ENCODE data around the gene SPTSSB.

The SPTSSB gene

GRCh38 chr3:161347726-161348125 is 23.6 kb downstream of the SPTSSB start:
- no peak for DNase-seq (ENCODE audit: low read depth in 1 of 2, low spot score in 1 of 2)
- in situ Hi-C loops (cut with HindIII; ENCODE audit: low pct_unique_long_range_greater_than_20kb, low sequenced_read_pairs), result no loop called here
- TF ChIP-seq JUND (IDR thresholded peaks at IDR 0.05; ENCODE audit: low read depth), result no peak

- DNase-seq (ENCODE audit: low read depth in 1 of 2, low spot score in 1 of 2), result no peak
- TF ChIP-seq JUND (IDR thresholded peaks at IDR 0.05; ENCODE audit: low read depth), result no peak
- in situ Hi-C loops (cut with HindIII; ENCODE audit: low pct_unique_long_range_greater_than_20kb, low sequenced_read_pairs), result no loop called here
These were observed 26.3 kb downstream of the SPTSSB start for GRCh38 chr3:161345023-161345422.

GRCh38 chr3:161343986-161344385 is 27.3 kb downstream of the SPTSSB start:
- no peak for TF ChIP-seq JUND (IDR thresholded peaks at IDR 0.05; ENCODE audit: low read depth)
- in situ Hi-C loops (cut with HindIII; ENCODE audit: low pct_unique_long_range_greater_than_20kb, low sequenced_read_pairs), result no loop called here
- DNase-seq (ENCODE audit: low read depth in 1 of 2, low spot score in 1 of 2), result no peak

- in situ Hi-C loops (cut with HindIII; ENCODE audit: low pct_unique_long_range_greater_than_20kb, low sequenced_read_pairs), result no loop called here
- no peak for TF ChIP-seq JUND (IDR thresholded peaks at IDR 0.05; ENCODE audit: low read depth)
- no peak for DNase-seq (ENCODE audit: low read depth in 1 of 2, low spot score in 1 of 2)
These were observed 27.8 kb downstream of the SPTSSB start for GRCh38 chr3:161343540-161343939.

- in situ Hi-C loops (cut with HindIII; ENCODE audit: low pct_unique_long_range_greater_than_20kb, low sequenced_read_pairs), result no loop called here
- TF ChIP-seq JUND (IDR thresholded peaks at IDR 0.05; ENCODE audit: low read depth), result no peak
- DNase-seq (ENCODE audit: low read depth in 1 of 2, low spot score in 1 of 2), result no peak
These were observed 28.7 kb downstream of the SPTSSB start for GRCh38 chr3:161342629-161343028.

GRCh38 chr3:161339517-161340500 is 31.5 kb downstream of the SPTSSB start:
- in situ Hi-C loops (cut with HindIII; ENCODE audit: low pct_unique_long_range_greater_than_20kb, low sequenced_read_pairs), result no loop called here
- no peak for TF ChIP-seq JUND (IDR thresholded peaks at IDR 0.05; ENCODE audit: low read depth)
- DNase-seq (ENCODE audit: low read depth in 1 of 2, low spot score in 1 of 2), result peak in 1 of 2 experiments; percentile 56

- DNase-seq (ENCODE audit: low read depth in 1 of 2, low spot score in 1 of 2), result no peak
- in situ Hi-C loops (cut with HindIII; ENCODE audit: low pct_unique_long_range_greater_than_20kb, low sequenced_read_pairs), result no loop called here
- no peak for TF ChIP-seq JUND (IDR thresholded peaks at IDR 0.05; ENCODE audit: low read depth)
These were observed 34.0 kb downstream of the SPTSSB start for GRCh38 chr3:161337311-161337710.

GRCh38 chr3:161336661-161337060 is 34.7 kb downstream of the SPTSSB start:
- in situ Hi-C loops (cut with HindIII; ENCODE audit: low pct_unique_long_range_greater_than_20kb, low sequenced_read_pairs), result no loop called here
- DNase-seq (ENCODE audit: low read depth in 1 of 2, low spot score in 1 of 2), result no peak
- TF ChIP-seq JUND (IDR thresholded peaks at IDR 0.05; ENCODE audit: low read depth), result no peak

- no peak for DNase-seq (ENCODE audit: low read depth in 1 of 2, low spot score in 1 of 2)
- in situ Hi-C loops (cut with HindIII; ENCODE audit: low pct_unique_long_range_greater_than_20kb, low sequenced_read_pairs), result no loop called here
- no peak for TF ChIP-seq JUND (IDR thresholded peaks at IDR 0.05; ENCODE audit: low read depth)
These were observed 37.6 kb downstream of the SPTSSB start for GRCh38 chr3:161333696-161334095.

GRCh38 chr3:161332792-161333191 is 38.5 kb downstream of the SPTSSB start:
- no peak for TF ChIP-seq JUND (IDR thresholded peaks at IDR 0.05; ENCODE audit: low read depth)

GRCh38 chr3:161325059-161325458 is 46.3 kb downstream of the SPTSSB start:
- DNase-seq (ENCODE audit: low read depth in 1 of 2, low spot score in 1 of 2), result no peak
- no peak for TF ChIP-seq JUND (IDR thresholded peaks at IDR 0.05; ENCODE audit: low read depth)
- in situ Hi-C loops (cut with HindIII; ENCODE audit: low pct_unique_long_range_greater_than_20kb, low sequenced_read_pairs), result no loop called here

More at GRCh38 chr3:161332792-161333191, 38.5 kb downstream of the SPTSSB start:
- in situ Hi-C loops (cut with HindIII; ENCODE audit: low pct_unique_long_range_greater_than_20kb, low sequenced_read_pairs), result no loop called here
- DNase-seq (ENCODE audit: low read depth in 1 of 2, low spot score in 1 of 2), result no peak

GRCh38 chr3:161323926-161324621 is 47.2 kb downstream of the SPTSSB start:
- no peak for TF ChIP-seq JUND (IDR thresholded peaks at IDR 0.05; ENCODE audit: low read depth)
- no peak for DNase-seq (ENCODE audit: low read depth in 1 of 2, low spot score in 1 of 2)
- in situ Hi-C loops (cut with HindIII; ENCODE audit: low pct_unique_long_range_greater_than_20kb, low sequenced_read_pairs), result no loop called here
